DND-41 (cell line): Measurements from ENCODE around the gene CDC20.

Experiments
- ATAC-seq: fragments of 200-7000 bp; cut with Tn5 transposase; 3 replicates; pipeline ENCODE4 v1.9.1; 2021; ENCODE audit warnings: low read depth; ENCODE audit not compliant: insufficient read depth
- DNase-seq: peaks from one replicate; pipeline ENCODE4 v3.0.0-alpha.2; 2020
- H2AFZ ChIP-seq: 2 replicates; pipeline ENCODE4 v1.6.0; 2012; ENCODE audit warnings: low read depth, low read length
- H3K27ac ChIP-seq: 2 replicates; pipeline ENCODE4 v1.5.1; 2012; ENCODE audit warnings: low read length, inconsistent platforms
- H3K27me3 ChIP-seq: fragments of 200-600 bp; sonication (generic); 2 replicates; pipeline ENCODE4 v1.6.0; 2012; ENCODE audit warnings: low read length, mild to moderate bottlenecking, inconsistent platforms; ENCODE audit not compliant: insufficient read depth, poor library complexity
- H3K36me3 ChIP-seq: 2 replicates; pipeline ENCODE4 v1.5.1; 2012; ENCODE audit warnings: low read length, inconsistent platforms; ENCODE audit not compliant: insufficient read depth
- H3K4me1 ChIP-seq: 2 replicates; pipeline ENCODE4 v1.5.1; 2012; ENCODE audit warnings: mild to moderate bottlenecking, low read length; ENCODE audit not compliant: insufficient read depth
- H3K4me2 ChIP-seq: 2 replicates; pipeline ENCODE4 v1.6.0; 2012; ENCODE audit warnings: mild to moderate bottlenecking, moderate library complexity, low read length, inconsistent platforms; ENCODE audit not compliant: insufficient read depth
- H3K4me3 ChIP-seq, 2 experiments: fragments of 200-600 bp in 1 of 2; shearing (Covaris generic) in 1 of 2; 2 replicates each; pipeline ENCODE4 v1.5.1; 2012 to 2016; ENCODE audit warnings: inconsistent platforms in 2 of 2, low read length in 2 of 2, mild to moderate bottlenecking in 2 of 2, low read depth in 1 of 2, moderate library complexity in 1 of 2
- H3K79me2 ChIP-seq: 2 replicates; pipeline ENCODE4 v1.6.0; 2012; ENCODE audit warnings: low read length, inconsistent platforms; ENCODE audit not compliant: insufficient read depth
- H3K9ac ChIP-seq: 2 replicates; pipeline ENCODE4 v1.6.0; 2012; ENCODE audit warnings: low read depth, mild to moderate bottlenecking, inconsistent platforms, low read length, moderate library complexity
- H3K9me3 ChIP-seq: 2 replicates; pipeline ENCODE4 v1.5.1; 2012; ENCODE audit warnings: low read length, moderate library complexity, mild to moderate bottlenecking, inconsistent platforms; ENCODE audit not compliant: insufficient read depth, severe bottlenecking
- H4K20me1 ChIP-seq: 2 replicates; pipeline ENCODE4 v1.6.0; 2012; ENCODE audit warnings: low read length; ENCODE audit not compliant: insufficient read depth
- CTCF ChIP-seq: IDR thresholded peaks from 2 replicates; pipeline ENCODE4 v1.5.1; 2012; ENCODE audit warnings: borderline replicate concordance, low read length, moderate library complexity, mild to moderate bottlenecking; ENCODE audit not compliant: poor library complexity, severe bottlenecking; ENCODE audit errors: extremely low read depth
- EZH2 ChIP-seq: IDR thresholded peaks from 3 replicates; pipeline ENCODE4 v1.6.1; 2012; ENCODE audit warnings: borderline replicate concordance, low read depth, mild to moderate bottlenecking, moderate library complexity, low read length, inconsistent platforms; ENCODE audit not compliant: severe bottlenecking

The CDC20 gene

GRCh38 chr1:43405876-43406234 lies 47.1 kb downstream of the CDC20 start:
- Histone ChIP-seq H3K9me3 (no peaks in the 10 kb centered on the region), H3K36me3 (peaks cover 75% of the 10 kb centered on the region), H3K4me1 (no peaks in the 10 kb centered on the region), H2AFZ (no peak overlapping the region), H3K27me3 (no peaks in the 10 kb centered on the region), H3K27ac (no peak overlapping the region), H4K20me1 (no peaks in the 10 kb centered on the region), H3K79me2 (no peaks in the 10 kb centered on the region), H3K9ac (no peak overlapping the region), H3K4me2 (no peak overlapping the region), H3K4me3 (no peak overlapping the region)
- no peak for ATAC-seq
- TF ChIP-seq EZH2, result no peak
- no peak for TF ChIP-seq CTCF
- no peak for DNase-seq

GRCh38 chr1:43410571-43410970 lies 51.8 kb downstream of the CDC20 start:
- no peak for ATAC-seq
- DNase-seq, result no peak
- H3K9ac ChIP-seq, result no peak overlapping the region
- H3K4me2 ChIP-seq, result no peak overlapping the region
- peaks cover 57% of the 10 kb centered on the region for H3K36me3 ChIP-seq
- no peak overlapping the region for H3K4me3 ChIP-seq
- no peaks in the 10 kb centered on the region for H4K20me1 ChIP-seq
- TF ChIP-seq EZH2 (no peak), CTCF (no peak)
- H3K27ac ChIP-seq, result no peak overlapping the region
- no peaks in the 10 kb centered on the region for H3K4me1 ChIP-seq
- no peaks in the 10 kb centered on the region for H3K9me3 ChIP-seq
- H3K27me3 ChIP-seq, result no peaks in the 10 kb centered on the region
- no peaks in the 10 kb centered on the region for H3K79me2 ChIP-seq
- no peak overlapping the region for H2AFZ ChIP-seq
